AG20443 (cell line): ENCODE measurements around the gene C17orf113.
A peak's percentile ranks its signal among the peaks of the same experiment; 100 is the strongest.
"Not testable (repeated sequence)": the region's sequence is repeated elsewhere in the genome, so short reads cannot be mapped to it uniquely, and the experiment has no call there.

Source experiments
- DNase-seq: peaks from one replicate; pipeline ENCODE4 v3.0.0; 2012; ENCODE audit warnings: low spot score, mixed read lengths

Gene C17orf113

GRCh38 chr17:42042598-42043319 is 7.6 kb downstream of the C17orf113 start:
- no peak for DNase-seq

GRCh38 chr17:42041619-42042018 is 8.8 kb downstream of the C17orf113 start:
- DNase-seq: no peak

GRCh38 chr17:42040818-42041217 is 9.6 kb downstream of the C17orf113 start:
- no peak for DNase-seq

GRCh38 chr17:42039794-42040763 is 10.3 kb downstream of the C17orf113 start:
- DNase-seq: peak; percentile 58

- DNase-seq: no peak
Measured at GRCh38 chr17:42038221-42038973, 12.0 kb downstream of the C17orf113 start.

GRCh38 chr17:42034059-42034458 is 16.3 kb downstream of the C17orf113 start:
- DNase-seq: no peak

- no peak for DNase-seq
Measured at GRCh38 chr17:42031584-42031983, 18.8 kb downstream of the C17orf113 start.

GRCh38 chr17:42028791-42029127 is 21.6 kb downstream of the C17orf113 start:
- no peak for DNase-seq

- DNase-seq: no peak
Measured at GRCh38 chr17:42027961-42028790, 22.2 kb downstream of the C17orf113 start.

- DNase-seq: no peak
Measured at GRCh38 chr17:42027590-42027889, 22.9 kb downstream of the C17orf113 start.

GRCh38 chr17:42026857-42027589 is 23.4 kb downstream of the C17orf113 start:
- DNase-seq: no peak

- DNase-seq: no peak
Measured at GRCh38 chr17:42025936-42026335, 24.5 kb downstream of the C17orf113 start.

- no peak for DNase-seq
Measured at GRCh38 chr17:42025191-42025579, 25.2 kb downstream of the C17orf113 start.

GRCh38 chr17:42023524-42024349 is 26.7 kb downstream of the C17orf113 start:
- DNase-seq: no peak

- DNase-seq: not testable (repeated sequence)
Measured at GRCh38 chr17:42020845-42021244, 29.6 kb downstream of the C17orf113 start.

- DNase-seq: peak; percentile 96
Measured at GRCh38 chr17:42019509-42020404, 30.6 kb downstream of the C17orf113 start, which contains the start of gene NKIRAS2. TSS of gene NKIRAS2 (plus strand) at chr17:42020090. CDS start at chr17:42021578, 1,488 bp downstream.

- DNase-seq: no peak
Measured at GRCh38 chr17:42018988-42019387, 31.4 kb downstream of the C17orf113 start.

GRCh38 chr17:42018339-42018738 is 32.1 kb downstream of the C17orf113 start:
- DNase-seq: no peak

GRCh38 chr17:42017866-42018200 is 32.6 kb downstream of the C17orf113 start:
- no peak for DNase-seq
